ENCODE data around the gene ALOX5AP.

The ALOX5AP gene

DNA sequence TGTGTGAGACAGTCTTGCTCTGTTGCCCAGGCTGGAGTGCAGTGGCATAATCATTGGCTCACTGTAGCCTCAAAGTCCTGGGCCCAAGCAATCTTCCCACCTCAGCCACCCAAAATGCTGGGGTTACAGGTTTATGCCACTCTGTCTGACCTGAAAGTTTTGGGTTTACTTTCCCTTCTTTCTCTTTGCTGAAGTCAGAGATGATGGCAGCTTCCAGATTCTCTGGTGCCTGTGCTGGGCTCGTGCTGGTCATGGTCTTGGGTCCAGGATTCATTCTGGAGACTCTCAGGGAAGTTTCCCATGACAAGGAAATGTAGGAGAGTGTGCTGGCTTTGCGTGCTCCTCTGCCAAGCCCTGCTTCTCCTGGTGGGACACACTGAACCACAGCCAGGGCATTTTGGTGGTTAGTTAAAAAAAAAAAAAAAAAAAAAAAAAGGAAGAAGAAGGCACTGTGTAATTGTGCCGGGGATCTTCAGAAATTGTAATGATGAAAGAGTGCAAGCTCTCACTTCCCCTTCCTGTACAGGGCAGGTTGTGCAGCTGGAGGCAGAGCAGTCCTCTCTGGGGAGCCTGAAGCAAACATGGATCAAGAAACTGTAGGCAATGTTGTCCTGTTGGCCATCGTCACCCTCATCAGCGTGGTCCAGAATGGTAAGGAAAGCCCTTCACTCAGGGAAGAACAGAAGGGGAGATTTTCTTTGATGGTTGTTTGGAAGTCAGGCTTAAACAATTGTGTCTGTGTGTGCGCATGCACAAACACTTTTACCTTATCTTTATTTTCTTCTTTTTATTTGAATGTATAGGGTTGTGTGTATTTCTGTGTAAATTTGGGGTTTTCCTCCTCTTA lies at the start of gene ALOX5AP:
ALOX5AP (plus strand) TSS at position 519 of the 847 bp plus-strand sequence; CDS start at position 582, 63 bp downstream.
- no peak for DNase-seq (ENCODE audit: low spot score)

DNA sequence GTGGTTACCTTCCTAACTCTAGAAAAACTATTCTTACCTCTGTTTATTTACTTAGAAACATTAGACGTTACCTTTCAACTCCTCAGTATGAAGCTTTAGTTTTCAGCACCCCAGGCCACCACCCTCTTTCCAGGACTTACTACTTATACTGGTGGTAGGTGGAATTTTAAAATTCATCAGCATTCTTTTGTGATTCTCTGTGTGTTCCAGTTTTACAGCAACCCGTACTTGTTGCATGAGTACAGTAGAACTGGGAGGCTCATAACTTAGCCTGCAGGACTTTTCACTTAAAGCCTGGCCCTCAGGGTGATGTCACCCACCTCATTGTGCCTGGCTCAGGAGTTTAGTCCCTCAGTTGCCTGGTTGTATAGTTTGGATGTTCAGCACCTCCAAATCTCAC lies 49.4 kb upstream of the ALOX5AP start:
- no peak for DNase-seq (ENCODE audit: low spot score)

- DNase-seq (ENCODE audit: low spot score) = no peak
Measured at GRCh38 chr13:30687601-30688000, 47.7 kb upstream of the ALOX5AP start.

GRCh38 chr13:30689752-30690151 lies 45.6 kb upstream of the ALOX5AP start:
- no peak for DNase-seq (ENCODE audit: low spot score)

DNA sequence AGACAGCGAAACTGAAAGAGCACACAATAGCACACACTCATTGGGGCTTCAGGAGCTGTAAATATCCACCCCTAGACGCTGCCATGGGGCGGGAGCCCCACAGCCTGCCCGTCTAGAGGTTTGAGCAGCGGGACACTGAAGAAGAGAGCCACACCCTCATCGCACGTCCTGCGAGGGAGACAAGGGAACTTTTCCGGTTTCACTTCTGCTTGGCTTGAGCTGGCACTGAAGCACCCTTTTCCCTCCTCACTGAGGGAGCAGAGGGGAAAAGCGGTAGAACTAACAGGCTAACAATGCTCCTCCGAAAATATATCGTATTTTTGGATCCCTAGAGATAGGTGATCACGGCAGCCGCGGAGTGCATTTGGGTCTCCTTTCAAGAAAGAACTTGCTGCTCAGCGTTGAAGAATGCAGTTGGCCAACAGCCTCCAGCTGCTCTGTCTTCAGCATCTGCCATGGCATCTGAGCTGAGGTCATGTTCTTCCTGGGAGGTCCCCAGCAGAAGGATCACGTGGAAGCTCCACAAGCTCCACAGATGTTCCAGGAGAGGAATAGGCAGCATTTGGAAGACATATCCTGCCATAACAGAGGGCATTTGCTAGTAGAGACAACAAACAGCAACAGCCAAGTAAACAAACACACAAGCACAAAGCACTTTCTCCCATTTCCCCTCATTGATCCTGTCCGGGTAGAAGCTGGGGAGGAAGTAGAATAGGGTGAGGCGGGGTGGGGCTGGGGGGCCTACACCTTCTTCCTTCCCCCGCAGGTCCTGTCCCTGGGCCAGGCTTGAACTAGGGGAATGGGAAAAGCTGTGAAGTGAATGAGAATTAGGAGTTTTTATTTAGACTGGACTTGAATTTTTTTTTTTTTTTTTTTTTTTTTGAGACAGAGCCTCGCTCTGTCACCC lies 44.8 kb upstream of the ALOX5AP start:
- no peak for DNase-seq (ENCODE audit: low spot score)

DNA sequence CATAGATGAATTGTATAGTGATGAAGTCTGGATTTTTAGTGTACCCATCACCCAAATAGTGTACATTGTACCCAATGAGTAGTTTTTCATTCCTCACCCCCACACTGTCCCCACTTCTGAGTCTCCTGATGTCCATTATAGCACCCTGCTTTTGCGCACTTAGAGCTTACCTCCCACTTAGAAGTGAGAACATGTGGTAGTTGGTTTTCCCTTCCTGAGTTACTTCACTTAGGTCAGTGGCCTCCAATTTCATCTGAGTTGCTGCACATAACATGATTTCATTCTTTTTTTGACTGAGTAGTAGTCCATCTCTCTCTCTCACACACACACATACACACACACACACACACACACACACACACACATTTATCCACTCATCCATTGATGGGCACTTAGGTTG lies 43.2 kb upstream of the ALOX5AP start:
- DNase-seq (ENCODE audit: low spot score) = no peak

DNA sequence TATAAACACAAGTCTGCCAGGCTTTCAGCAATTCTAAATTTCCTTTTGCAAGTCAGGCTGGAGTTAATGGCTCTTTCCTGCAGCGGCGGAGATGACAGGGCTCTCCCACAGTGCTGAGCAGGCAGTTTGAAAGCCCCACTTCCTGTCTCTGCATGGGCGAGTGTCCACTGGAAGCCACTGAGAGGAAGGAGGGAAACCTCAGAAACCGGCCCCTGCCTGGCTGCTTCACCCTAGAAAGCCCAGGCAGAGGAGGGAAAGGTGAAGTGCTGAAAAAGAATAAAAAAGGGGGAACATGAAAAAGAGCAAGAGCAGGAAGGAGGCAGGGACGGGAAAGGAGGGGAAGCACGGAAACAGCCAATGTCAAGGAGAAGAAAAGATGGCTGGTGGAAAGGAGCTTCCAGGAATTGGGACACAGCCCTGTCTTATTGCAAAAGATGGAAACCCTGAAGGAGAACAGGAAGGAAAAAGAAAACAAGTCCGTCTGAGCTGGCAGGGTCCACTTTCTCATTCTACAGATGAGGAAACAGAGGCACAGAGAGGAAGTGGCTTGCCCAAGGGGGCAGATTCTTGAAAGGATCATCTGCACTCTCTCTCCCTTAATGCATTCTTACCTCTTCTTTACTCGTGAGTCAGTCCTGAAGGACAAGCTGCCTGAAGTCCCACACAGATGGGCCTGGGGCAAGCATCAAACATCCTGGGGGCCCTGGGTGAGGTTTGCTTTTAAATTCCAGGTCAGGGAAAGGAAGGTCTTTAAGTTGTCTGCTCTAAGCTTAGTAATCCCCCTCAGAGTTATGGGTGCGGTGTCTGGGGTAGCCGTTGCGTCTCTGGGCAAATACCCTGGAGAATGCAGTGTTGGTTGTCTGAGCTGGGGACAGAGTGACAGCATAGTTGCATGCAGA lies 38.8 kb upstream of the ALOX5AP start:
- no peak for DNase-seq (ENCODE audit: low spot score)

DNA sequence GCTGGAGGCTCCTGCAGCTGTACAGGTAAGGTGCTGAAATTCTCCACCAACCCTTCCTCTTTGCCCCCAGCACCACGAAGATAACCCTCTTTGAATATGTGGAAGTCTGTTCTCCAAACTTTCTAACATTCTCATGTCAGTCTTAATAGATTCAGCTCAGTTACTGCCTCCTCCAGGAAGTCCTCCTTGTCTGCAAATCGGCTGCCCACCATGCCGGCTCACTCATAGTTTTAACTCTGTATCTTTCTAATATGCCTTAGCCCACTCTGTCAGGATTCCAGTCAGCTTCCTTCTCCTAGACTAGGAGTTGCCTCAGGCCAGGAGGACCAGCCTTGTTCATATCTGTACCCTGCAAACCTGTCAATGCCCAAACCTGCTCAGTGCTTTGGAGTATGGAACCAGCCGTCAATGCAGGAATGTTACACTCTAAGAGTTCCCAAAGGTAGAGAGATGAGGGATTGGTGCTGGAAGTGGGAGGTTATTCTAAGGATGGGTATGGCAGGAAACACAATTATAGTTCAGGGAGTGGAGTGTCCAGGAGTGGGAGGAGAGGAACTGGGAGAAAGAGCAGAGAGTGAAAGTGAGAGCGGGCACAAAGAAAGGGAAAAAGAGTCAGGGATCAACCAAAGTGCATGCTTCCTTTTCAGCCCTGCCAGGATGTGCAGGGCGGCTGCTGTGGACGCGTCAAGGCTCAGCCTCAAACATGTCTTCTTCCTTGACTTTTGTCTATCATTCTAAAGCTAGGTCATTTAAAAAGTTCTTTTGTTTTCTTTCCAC lies 38.0 kb upstream of the ALOX5AP start:
- no peak for DNase-seq (ENCODE audit: low spot score)

- DNase-seq (ENCODE audit: low spot score) = no peak
Measured at GRCh38 chr13:30697996-30698401, 37.3 kb upstream of the ALOX5AP start.

DNA sequence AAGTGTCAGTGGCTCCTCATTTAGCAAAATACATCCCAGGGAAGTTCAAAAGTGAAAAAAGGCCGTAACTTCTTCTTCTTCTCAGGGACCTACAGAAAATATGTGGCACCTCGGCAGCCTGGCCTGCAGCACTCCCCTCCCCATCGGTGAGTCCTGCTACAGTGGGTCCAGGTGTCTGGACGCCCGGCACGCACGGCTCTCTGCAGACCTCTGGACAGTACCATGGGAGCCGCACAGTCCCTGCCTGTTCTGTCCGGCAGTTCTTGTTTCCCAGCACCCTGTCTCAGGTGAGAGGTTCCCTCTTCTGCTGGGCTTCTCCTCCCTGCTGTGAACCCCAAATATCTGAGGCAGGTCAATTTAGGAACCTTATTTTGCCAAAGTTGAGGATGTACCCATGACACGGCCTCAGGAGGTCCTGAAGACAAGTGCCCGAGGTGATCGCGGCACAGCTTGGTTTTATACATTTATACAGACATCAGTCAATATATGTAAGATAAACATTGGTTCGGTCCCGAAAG lies 36.8 kb upstream of the ALOX5AP start:
- DNase-seq (ENCODE audit: low spot score) = no peak

GRCh38 chr13:30700364-30700763 lies 35.0 kb upstream of the ALOX5AP start:
- no peak for DNase-seq (ENCODE audit: low spot score)

DNA sequence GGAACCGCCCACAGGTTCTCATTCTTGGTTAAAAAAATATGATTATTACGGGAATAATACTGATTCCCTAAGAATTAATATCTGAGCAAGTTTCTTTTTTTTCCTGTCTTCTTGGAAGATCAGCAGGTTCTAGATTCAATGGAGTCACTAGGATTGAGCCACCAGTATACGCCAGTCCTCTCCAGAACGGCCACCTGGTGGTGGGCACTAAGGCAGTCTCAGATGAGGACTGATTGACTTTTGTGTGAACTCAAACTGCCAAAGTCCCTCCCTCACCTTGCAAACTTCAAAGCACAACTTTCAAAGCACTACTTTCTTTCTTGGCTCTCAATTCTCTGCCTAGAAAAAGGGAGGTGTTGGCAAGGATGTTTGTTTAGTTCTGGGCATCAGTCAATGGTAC lies 33.3 kb upstream of the ALOX5AP start:
- no peak for DNase-seq (ENCODE audit: low spot score)

GRCh38 chr13:30704596-30704995 lies 30.7 kb upstream of the ALOX5AP start:
- no peak for DNase-seq (ENCODE audit: low spot score)

GRCh38 chr13:30705680-30706079 lies 29.7 kb upstream of the ALOX5AP start:
- no peak for DNase-seq (ENCODE audit: low spot score)

DNA sequence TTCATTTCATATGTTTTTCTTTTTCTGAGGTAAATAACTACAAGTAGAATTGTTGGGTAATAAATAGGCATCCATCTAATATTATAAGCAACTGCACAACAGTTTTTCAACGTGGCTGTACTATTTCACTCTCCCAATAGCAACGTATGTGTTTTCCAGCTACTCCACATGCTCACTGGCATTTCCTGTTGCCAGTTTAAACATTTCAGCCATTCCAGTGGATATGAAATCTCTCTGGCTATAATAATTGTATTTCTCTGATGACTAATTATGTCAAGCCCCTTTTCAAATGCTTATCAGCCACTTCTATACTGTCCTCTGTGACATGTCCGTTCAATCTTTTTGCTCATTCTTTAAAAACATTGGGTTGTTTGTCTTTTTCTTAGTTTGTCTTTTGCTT lies 26.8 kb upstream of the ALOX5AP start:
- no peak for DNase-seq (ENCODE audit: low spot score)

GRCh38 chr13:30710442-30710841 lies 24.9 kb upstream of the ALOX5AP start:
- no peak for DNase-seq (ENCODE audit: low spot score)

DNA sequence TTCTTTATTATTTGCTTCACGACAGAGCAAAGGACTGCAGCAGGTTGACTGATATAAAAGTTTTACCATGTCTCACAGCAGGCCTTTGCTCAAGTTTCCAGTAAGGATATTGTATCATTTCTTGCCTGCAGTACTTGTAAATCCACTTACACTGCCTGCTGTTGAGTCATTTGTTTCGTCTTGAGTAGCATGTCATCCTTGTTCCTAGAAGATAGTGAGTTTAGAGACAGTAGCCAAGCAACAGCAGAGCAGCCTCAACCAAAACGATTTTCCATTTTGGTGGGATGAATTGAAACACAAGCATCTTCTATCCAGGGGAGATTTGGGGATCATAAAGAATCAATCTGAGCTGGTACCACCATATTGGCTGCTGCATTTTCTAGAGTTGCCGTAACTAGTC lies 24.0 kb upstream of the ALOX5AP start:
- no peak for DNase-seq (ENCODE audit: low spot score)

DNA sequence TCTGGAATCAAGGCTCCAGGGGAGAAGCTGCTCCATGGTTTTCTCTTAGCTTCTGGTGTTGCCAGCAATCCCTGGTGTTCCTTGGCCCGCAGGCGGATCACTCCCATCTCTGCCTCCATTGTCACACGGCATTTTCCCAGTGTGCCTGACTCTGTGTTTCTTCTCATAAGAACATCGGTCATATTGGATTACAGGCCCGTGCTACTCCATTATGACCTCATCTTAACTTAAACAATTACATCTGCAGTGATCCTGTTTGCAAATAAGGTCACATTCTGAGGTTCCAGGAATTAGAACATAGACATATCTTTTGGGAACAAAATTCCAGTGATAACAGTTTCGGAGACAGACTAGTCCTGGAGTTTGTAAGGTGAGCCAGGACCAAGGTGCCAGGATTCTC lies 23.5 kb upstream of the ALOX5AP start:
- DNase-seq (ENCODE audit: low spot score) = no peak

DNA sequence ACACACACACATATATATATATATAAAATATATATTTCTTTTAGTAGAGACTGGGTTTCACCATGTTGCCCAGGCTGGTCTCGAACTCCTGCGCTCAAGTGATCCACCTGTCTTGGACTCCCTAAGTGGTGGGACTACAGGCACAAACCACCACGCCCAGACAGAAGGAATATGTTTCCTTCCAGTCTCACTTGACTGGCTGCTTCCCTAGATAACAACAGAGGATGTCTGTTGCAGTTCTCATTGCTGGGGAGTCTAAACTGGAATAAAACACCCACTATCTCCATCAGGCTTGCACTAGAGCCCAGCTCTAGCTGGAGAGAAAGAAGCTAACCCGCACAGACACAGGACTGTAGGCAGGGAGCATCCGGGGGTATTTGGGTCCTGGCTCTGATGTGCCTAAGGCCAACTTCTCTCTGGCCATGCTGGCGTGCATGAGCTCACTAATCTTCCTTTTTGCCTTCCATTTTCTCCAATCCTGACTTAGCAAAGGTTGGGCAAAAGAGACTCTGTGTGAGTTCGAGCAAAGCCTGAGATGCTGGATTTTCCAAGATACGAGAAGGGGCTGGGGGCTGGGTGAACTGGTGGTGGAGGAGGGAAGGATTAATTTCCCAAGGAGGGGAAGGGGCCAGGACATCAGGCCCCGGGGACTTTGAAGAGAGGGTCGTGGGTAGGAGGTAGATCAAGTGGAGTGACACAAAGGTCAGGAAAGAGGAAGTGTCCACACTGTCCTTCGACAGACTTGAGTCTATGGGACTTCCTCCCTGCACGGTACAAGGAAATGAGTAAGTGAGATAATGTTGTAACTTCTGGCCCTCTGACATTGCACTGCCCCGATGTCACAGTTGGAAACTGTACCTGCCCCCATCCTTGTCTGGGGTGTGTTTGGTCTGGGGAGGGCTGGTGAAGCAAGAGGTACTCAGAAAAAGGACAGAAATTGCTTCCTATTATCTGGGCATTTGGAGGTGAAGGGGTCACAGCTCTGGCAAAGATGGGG lies 22.5 kb upstream of the ALOX5AP start:
- DNase-seq (ENCODE audit: low spot score) = no peak
